Measurements from ENCODE around the gene USP17L5.
"Not testable (repeated sequence)": the region's sequence is repeated elsewhere in the genome, so short reads cannot be mapped to it uniquely, and the experiment has no call there.

The USP17L5 gene, protein sequence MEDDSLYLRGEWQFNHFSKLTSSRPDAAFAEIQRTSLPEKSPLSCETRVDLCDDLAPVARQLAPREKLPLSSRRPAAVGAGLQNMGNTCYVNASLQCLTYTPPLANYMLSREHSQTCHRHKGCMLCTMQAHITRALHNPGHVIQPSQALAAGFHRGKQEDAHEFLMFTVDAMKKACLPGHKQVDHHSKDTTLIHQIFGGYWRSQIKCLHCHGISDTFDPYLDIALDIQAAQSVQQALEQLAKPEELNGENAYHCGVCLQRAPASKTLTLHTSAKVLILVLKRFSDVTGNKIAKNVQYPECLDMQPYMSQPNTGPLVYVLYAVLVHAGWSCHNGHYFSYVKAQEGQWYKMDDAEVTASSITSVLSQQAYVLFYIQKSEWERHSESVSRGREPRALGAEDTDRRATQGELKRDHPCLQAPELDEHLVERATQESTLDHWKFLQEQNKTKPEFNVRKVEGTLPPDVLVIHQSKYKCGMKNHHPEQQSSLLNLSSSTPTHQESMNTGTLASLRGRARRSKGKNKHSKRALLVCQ

DNA sequence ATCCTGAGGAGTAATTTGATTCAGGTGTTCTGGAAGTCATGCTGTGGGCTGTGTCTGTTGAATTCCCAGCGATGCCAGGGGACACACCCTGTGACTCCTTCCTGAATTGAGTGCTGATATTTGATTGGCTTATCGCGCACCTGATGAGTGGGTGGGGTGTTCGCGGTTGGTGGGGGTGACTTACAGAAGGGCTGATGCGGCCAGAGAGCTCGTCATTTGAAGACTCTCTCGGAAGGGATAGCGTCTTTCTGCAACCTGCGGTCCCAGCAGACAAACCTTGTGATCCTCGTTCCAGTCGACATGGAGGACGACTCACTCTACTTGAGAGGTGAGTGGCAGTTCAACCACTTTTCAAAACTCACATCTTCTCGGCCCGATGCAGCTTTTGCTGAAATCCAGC is at the start of gene USP17L5:
TSS of gene USP17L5 (plus strand) at position 301 of the 400 bp plus-strand sequence. CDS start at position 301, 0 bp downstream.
- DNase-seq (ENCODE audit: extremely low read depth, low read depth) = not testable (repeated sequence)

DNA sequence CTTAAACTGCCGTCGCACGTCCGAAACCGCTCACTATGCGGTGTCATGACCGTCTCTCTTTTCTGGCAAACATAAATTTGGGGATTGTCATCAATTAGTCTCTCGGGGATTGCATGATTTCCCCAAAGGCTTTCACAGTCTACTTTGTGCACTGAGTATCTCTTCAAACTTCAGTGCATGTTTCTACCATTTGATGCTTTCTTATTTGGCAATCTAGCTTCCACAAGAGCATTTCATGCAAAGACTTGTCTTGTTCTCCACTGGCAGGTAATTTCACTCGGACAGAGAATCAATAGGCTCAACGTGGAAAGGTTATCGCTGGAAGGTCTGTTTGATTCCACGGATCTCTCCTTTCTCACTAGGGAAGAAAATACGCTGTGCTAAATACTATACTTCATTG is 15.0 kb upstream of the USP17L5 start:
- DNase-seq (ENCODE audit: extremely low read depth, low read depth) = not testable (repeated sequence)

DNA sequence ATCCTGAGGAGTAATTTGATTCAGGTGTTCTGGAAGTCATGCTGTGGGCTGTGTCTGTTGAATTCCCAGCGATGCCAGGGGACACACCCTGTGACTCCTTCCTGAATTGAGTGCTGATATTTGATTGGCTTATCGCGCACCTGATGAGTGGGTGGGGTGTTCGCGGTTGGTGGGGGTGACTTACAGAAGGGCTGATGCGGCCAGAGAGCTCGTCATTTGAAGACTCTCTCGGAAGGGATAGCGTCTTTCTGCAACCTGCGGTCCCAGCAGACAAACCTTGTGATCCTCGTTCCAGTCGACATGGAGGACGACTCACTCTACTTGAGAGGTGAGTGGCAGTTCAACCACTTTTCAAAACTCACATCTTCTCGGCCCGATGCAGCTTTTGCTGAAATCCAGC is 14.3 kb upstream of the USP17L5 start, which contains the start of gene USP17L24:
TSS of gene USP17L24 (plus strand) at position 301 of the 400 bp plus-strand sequence. CDS start at position 301, 0 bp downstream.
- DNase-seq (ENCODE audit: extremely low read depth, low read depth) = not testable (repeated sequence)

DNA sequence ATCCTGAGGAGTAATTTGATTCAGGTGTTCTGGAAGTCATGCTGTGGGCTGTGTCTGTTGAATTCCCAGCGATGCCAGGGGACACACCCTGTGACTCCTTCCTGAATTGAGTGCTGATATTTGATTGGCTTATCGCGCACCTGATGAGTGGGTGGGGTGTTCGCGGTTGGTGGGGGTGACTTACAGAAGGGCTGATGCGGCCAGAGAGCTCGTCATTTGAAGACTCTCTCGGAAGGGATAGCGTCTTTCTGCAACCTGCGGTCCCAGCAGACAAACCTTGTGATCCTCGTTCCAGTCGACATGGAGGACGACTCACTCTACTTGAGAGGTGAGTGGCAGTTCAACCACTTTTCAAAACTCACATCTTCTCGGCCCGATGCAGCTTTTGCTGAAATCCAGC is 9.6 kb upstream of the USP17L5 start, which contains the start of gene USP17L25:
TSS of gene USP17L25 (plus strand) at position 301 of the 400 bp plus-strand sequence. CDS start at position 301, 0 bp downstream.
- DNase-seq (ENCODE audit: extremely low read depth, low read depth) = not testable (repeated sequence)

DNA sequence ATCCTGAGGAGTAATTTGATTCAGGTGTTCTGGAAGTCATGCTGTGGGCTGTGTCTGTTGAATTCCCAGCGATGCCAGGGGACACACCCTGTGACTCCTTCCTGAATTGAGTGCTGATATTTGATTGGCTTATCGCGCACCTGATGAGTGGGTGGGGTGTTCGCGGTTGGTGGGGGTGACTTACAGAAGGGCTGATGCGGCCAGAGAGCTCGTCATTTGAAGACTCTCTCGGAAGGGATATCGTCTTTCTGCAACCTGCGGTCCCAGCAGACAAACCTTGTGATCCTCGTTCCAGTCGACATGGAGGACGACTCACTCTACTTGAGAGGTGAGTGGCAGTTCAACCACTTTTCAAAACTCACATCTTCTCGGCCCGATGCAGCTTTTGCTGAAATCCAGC is 4.8 kb upstream of the USP17L5 start, which contains the start of gene USP17L26:
TSS of gene USP17L26 (plus strand) at position 301 of the 400 bp plus-strand sequence. CDS start at position 301, 0 bp downstream.
- not testable (repeated sequence) for DNase-seq (ENCODE audit: extremely low read depth, low read depth)

DNA sequence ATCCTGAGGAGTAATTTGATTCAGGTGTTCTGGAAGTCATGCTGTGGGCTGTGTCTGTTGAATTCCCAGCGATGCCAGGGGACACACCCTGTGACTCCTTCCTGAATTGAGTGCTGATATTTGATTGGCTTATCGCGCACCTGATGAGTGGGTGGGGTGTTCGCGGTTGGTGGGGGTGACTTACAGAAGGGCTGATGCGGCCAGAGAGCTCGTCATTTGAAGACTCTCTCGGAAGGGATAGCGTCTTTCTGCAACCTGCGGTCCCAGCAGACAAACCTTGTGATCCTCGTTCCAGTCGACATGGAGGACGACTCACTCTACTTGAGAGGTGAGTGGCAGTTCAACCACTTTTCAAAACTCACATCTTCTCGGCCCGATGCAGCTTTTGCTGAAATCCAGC is 4.6 kb downstream of the USP17L5 start, which contains the start of gene USP17L27:
TSS of gene USP17L27 (plus strand) at position 301 of the 400 bp plus-strand sequence. CDS start at position 301, 0 bp downstream.
- not testable (repeated sequence) for DNase-seq (ENCODE audit: extremely low read depth, low read depth)

DNA sequence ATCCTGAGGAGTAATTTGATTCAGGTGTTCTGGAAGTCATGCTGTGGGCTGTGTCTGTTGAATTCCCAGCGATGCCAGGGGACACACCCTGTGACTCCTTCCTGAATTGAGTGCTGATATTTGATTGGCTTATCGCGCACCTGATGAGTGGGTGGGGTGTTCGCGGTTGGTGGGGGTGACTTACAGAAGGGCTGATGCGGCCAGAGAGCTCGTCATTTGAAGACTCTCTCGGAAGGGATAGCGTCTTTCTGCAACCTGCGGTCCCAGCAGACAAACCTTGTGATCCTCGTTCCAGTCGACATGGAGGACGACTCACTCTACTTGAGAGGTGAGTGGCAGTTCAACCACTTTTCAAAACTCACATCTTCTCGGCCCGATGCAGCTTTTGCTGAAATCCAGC is 9.4 kb downstream of the USP17L5 start, which contains the start of gene USP17L28:
TSS of gene USP17L28 (plus strand) at position 301 of the 400 bp plus-strand sequence. CDS start at position 301, 0 bp downstream.
- DNase-seq (ENCODE audit: extremely low read depth, low read depth) = not testable (repeated sequence)

DNA sequence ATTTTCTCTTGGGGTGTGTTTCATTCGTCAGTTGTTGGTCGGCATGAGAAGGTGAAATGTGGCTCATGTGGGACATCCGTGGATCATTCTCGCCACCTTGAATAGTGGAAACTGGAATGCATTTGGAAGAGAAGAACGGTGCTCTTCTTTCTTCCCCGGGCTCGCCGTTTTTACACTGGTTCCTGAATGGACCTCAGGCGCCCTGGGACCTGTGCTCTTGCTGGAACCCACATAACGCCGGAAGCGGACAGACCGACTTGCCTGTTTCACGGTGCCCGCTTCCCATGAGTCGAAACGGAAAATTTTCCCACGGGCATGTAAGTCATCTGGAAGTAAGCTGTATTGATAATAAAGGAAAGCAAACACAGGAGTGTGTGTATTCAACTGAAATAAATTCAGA is 11.7 kb downstream of the USP17L5 start:
- not testable (repeated sequence) for DNase-seq (ENCODE audit: extremely low read depth, low read depth)

DNA sequence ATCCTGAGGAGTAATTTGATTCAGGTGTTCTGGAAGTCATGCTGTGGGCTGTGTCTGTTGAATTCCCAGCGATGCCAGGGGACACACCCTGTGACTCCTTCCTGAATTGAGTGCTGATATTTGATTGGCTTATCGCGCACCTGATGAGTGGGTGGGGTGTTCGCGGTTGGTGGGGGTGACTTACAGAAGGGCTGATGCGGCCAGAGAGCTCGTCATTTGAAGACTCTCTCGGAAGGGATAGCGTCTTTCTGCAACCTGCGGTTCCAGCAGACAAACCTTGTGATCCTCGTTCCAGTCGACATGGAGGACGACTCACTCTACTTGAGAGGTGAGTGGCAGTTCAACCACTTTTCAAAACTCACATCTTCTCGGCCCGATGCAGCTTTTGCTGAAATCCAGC is 14.1 kb downstream of the USP17L5 start, which contains the start of gene USP17L29:
TSS of gene USP17L29 (plus strand) at position 301 of the 400 bp plus-strand sequence. CDS start at position 301, 0 bp downstream.
- DNase-seq (ENCODE audit: extremely low read depth, low read depth) = not testable (repeated sequence)

DNA sequence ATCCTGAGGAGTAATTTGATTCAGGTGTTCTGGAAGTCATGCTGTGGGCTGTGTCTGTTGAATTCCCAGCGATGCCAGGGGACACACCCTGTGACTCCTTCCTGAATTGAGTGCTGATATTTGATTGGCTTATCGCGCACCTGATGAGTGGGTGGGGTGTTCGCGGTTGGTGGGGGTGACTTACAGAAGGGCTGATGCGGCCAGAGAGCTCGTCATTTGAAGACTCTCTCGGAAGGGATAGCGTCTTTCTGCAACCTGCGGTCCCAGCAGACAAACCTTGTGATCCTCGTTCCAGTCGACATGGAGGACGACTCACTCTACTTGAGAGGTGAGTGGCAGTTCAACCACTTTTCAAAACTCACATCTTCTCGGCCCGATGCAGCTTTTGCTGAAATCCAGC is 23.6 kb downstream of the USP17L5 start, which contains the start of gene USP17L30:
TSS of gene USP17L30 (plus strand) at position 301 of the 400 bp plus-strand sequence. CDS start at position 301, 0 bp downstream.
- DNase-seq (ENCODE audit: extremely low read depth, low read depth) = not testable (repeated sequence)

DNA sequence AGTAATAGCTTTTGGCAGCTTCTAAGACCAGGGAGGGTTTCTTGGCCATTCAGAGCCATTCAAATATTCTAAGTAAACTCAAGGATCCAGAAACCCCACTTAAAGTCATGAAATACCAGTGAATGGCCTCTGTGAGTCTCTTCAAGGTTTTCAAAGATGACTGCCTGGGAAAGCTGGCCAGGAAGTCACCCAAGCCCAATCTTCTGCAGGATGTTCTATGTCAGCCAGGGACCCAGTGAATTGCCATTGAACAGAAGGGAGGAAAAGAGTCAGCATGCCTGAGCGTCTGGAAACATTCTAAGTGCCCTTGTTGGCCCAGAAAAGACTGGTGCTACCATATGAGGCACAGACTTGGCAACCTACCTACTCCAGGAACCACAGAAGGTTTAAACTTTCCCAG is 40.7 kb downstream of the USP17L5 start:
- not testable (repeated sequence) for DNase-seq (ENCODE audit: extremely low read depth, low read depth)

DNA sequence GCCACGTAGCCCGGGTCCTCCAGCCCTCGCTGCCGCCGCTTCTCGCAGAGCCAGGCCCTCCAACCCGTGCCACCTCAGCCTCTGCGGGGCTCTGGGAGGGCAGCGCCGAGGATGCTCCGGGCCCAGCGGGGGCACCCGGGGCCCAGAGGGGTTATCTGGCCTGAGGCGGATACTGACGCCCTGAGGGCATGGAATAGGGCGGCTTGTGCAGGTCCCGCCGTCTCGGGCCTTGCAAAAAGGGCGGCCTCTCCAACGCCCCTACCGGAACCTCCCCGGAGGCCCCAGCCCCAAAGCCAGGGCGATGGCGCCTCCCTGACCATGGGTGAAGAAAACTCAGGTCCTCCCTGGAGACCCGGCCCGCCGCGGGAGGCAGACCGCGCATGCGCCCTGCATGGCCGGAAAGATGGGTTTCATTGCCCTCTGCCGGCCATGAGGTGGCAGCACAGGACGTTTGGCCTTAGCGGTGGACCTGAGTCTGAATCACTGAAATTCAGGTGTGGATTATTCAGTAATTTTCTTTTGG is 41.9 kb downstream of the USP17L5 start:
- DNase-seq (ENCODE audit: extremely low read depth, low read depth) = not testable (repeated sequence)
- TF ChIP-seq, protein P1, sequence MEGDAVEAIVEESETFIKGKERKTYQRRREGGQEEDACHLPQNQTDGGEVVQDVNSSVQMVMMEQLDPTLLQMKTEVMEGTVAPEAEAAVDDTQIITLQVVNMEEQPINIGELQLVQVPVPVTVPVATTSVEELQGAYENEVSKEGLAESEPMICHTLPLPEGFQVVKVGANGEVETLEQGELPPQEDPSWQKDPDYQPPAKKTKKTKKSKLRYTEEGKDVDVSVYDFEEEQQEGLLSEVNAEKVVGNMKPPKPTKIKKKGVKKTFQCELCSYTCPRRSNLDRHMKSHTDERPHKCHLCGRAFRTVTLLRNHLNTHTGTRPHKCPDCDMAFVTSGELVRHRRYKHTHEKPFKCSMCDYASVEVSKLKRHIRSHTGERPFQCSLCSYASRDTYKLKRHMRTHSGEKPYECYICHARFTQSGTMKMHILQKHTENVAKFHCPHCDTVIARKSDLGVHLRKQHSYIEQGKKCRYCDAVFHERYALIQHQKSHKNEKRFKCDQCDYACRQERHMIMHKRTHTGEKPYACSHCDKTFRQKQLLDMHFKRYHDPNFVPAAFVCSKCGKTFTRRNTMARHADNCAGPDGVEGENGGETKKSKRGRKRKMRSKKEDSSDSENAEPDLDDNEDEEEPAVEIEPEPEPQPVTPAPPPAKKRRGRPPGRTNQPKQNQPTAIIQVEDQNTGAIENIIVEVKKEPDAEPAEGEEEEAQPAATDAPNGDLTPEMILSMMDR (IDR thresholded peaks at IDR 0.05; ENCODE audit: low read depth, low read length) = peak; percentile 13

DNA sequence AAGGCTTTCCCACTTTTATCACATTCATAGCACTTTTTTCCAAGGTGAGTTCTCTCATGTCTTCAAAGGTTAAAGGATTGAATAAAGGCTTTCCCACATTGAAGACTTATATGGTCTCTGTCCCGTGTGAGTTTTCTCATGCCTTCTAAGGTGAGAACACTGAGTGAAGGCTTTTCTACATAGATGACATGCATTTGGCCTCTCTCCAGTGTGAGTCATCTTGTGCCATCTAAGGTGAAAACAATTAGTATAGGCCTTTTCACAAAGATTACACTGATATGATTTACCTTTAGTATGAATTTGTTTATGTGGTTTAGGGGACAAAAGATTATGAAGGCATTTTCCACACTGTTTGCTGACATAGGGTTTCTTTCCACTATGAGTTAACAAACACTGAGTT is 44.9 kb downstream of the USP17L5 start:
- TF ChIP-seq, protein P1 (IDR thresholded peaks at IDR 0.05; ENCODE audit: low read depth, low read length) = no peak
- no peak for DNase-seq (ENCODE audit: extremely low read depth, low read depth)

DNA sequence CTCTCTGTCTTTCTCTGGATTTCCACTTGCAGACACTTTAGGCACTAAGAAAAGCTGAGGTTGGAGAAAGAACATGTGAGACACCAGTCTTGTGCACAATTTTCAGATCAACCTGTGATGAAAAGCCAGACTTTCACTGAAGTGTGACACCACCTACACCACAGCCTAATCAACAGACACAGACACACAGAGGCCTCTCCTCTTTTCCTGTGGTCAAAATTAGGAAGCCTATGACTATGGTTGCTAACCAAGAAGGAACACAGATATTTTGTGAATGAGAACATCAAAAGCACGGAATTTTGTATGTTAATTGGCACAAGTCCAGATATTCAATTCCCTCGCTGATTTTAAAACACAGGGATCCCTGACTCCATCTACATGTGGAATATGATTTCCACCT is 49.8 kb downstream of the USP17L5 start:
- DNase-seq (ENCODE audit: extremely low read depth, low read depth) = not testable (repeated sequence)

All from AG09319 (cell line).